IPS-NIHi11 (cell line): ENCODE data around the gene CRYGB.

Experiments
- DNase-seq: peaks from one replicate; pipeline ENCODE4 v3.0.0; 2012; ENCODE audit warnings: mixed read lengths, low spot score

Gene CRYGB, protein sequence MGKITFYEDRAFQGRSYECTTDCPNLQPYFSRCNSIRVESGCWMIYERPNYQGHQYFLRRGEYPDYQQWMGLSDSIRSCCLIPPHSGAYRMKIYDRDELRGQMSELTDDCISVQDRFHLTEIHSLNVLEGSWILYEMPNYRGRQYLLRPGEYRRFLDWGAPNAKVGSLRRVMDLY

GRCh38 chr2:208146006-208146405, at the start of gene CRYGB:
Gene CRYGB, minus strand, starts transcription at chr2:208146158. Its CDS starts 38 bp downstream, at chr2:208146120.
- no peak for DNase-seq

DNA sequence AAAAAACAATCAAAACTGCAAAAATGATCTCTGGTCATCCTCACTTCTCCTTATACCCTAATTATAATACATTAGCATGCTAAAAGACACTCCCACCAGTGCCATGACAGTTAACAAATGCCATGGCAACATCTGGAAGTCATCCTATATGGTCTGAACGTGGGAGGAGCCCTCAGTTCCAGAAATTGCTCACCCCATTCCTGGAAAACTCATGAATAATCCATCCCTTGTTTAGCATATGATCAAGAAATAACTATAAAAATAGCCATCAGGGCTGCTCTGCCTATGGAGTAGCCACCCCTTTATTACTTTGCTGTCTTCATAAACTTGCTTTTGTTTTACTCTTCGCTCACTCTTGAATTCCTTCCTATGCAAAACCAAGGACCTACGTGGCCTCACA, 49.6 kb upstream of the CRYGB start:
- no peak for DNase-seq

- DNase-seq = no peak
These were observed 46.8 kb upstream of the CRYGB start for GRCh38 chr2:208192611-208193236.

DNA sequence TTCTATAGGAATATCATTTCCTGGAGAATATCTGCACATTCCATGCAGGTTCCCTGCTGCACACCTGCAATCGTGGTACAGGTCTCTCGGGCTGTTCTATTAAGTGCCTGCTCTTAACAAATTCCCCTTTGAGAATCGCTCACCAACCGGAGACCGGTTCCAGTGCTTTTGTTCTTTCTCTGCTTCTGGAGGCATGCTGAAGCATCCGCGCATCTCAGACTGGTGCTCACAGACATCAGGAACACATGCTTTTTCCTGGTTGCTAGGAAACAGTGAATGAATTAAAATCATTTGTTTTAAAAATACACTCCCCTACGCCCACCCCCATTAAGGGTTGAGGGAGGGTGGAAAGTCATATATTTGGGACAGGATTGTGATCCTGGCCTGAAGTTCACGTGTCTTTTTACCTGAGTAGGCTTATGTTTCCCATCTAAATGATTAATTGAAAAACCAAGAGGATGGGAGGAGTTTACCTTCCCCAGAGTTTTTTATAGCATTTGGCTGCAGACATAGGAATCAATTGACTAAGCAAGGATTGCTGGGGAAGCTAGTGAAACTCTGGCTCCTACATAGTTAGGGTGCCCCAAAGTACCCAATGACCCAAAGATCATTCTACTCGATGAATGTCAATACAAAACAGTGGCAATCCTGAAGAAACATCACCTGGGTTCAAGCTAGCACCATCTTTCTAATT, 44.0 kb upstream of the CRYGB start, which contains the start of gene C2orf80:
TSS of gene C2orf80 (minus strand) at position 221 of the 694 bp plus-strand sequence. CDS start 3,044 bp downstream, outside the sequence.
- DNase-seq = no peak

DNA sequence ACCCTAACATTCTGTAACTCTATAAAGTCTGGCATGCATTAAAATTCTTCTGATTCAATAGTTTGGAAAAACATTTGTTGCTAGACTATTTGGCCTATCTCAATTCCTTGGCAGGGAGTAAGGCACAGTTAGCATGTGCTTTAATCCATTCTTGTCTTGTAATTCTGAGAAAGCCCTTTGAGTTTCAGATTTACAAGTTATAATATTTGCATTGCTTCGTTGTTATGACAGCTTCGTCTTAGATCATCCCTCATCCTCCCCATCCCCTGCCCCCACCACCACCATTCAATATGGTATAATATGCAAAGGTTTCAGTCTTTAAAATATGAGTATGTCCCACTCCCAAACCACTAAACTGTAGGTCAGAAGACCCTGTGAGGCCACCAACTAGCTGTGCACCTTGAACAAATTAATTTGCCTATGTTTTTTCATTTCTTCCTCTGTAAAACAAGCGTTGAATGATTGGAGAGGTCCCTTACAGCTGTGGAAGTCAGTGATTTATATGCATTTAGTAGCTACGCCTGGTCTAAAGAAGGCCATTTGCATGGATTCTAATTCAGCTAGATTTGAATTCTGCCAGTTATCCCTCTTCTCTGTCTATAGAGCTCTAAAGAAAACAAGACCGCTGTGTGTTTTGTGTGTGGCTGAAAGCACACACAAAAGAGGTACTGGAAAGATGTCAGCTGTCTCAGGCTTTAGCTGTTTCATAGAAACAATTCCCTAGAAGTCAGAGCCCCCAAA, 43.3 kb upstream of the CRYGB start:
- DNase-seq = no peak

DNA sequence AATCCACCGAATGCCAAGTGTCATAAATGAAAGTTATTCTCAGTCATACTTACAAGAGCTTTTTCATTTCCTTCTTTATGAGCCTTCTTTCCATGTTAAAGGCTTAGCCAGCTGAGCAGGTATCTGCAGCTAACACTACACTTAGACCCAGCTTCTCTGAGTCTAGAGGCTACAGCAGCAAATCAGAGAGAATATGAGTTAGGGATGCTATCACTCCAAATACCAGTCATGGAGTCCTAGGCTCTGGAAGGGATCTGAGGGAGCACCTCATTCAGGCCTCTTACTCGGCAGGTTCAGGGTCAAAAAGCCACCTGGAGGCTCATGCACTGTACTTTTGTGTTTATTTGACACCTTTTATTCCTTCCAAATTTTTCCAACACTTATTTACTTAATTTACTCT, 40.9 kb upstream of the CRYGB start:
- no peak for DNase-seq

- DNase-seq = no peak
These were observed 40.5 kb upstream of the CRYGB start for GRCh38 chr2:208186465-208186864.

GRCh38 chr2:208183972-208184705, 38.2 kb upstream of the CRYGB start:
- DNase-seq = no peak

DNA sequence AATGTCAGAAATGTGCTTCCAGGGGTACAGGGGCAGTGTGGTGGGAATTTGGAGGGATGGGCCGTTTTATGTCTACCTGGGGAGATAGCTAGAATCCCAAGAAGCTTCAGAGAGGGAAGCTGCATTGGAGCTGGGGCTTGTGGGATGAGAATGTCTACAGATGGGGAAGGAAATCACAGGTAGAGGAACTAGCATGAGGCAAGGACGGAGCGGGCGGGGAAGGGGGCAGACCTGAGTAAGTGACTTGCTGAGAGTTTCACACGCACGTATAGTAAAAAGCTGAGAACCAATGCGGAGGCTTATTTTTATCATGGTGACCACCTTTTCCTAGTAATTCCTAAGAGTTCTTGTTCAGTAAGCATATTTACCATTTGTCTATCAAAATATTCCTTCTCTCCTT, 37.6 kb upstream of the CRYGB start:
- no peak for DNase-seq

- no peak for DNase-seq
These were observed 36.9 kb upstream of the CRYGB start for GRCh38 chr2:208182835-208183234.

GRCh38 chr2:208179028-208179609, 33.2 kb upstream of the CRYGB start:
- no peak for DNase-seq

DNA sequence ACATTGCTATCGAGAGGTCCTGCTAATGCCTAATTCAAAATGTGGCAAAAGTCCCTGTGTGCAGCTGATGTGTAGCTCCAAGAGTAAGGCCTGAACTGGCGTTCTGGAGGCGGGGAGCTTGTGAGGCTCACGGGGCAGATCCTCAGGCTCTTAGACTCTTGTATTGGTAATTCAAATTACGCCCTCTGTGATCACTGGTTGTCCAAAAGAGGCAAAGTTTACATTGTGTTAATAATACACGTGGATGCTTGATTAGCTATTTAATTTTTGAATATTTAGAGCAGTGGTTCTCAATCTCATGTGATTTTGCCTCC, 29.8 kb upstream of the CRYGB start:
- DNase-seq = no peak

DNA sequence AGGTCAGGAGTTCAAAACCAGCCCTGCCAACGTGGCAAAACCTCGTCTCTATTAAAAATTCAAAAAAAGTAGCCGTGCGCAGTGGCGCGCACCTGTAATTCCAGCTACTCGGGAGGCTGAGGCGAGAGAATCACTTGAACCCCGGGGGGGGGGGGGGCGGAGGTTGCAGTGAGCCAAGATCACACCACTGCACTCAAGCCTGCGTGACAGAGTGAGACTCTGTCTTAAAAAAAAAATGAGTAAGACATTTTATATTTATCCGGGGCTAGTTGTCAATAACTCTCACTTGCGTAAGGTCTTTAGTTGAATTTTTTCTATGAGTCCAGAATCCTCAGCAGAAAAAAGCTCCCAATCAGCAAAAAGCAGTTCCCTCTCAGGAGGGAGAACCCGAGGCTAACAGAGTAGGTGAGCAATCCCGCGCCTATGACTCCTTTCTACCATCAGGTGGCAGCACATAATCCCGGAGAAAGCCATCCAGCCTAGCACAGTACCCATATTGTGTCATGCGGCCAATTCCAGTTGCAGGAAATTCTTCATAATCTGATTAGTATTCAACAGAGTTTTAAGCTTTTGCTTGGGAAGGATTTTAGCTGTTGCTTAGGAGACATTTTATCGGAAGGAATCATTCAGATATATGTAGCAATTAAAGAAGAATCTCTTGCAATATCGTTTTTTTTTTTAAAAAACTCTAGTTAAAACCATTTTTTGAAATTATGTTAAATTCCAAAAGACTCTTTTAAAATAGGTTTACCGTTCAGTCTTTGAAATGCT, 29.3 kb upstream of the CRYGB start:
- peak; percentile 80 for DNase-seq

GRCh38 chr2:208174144-208174543, 28.2 kb upstream of the CRYGB start:
- no peak for DNase-seq

GRCh38 chr2:208172125-208172524, 26.2 kb upstream of the CRYGB start:
- no peak for DNase-seq

DNA sequence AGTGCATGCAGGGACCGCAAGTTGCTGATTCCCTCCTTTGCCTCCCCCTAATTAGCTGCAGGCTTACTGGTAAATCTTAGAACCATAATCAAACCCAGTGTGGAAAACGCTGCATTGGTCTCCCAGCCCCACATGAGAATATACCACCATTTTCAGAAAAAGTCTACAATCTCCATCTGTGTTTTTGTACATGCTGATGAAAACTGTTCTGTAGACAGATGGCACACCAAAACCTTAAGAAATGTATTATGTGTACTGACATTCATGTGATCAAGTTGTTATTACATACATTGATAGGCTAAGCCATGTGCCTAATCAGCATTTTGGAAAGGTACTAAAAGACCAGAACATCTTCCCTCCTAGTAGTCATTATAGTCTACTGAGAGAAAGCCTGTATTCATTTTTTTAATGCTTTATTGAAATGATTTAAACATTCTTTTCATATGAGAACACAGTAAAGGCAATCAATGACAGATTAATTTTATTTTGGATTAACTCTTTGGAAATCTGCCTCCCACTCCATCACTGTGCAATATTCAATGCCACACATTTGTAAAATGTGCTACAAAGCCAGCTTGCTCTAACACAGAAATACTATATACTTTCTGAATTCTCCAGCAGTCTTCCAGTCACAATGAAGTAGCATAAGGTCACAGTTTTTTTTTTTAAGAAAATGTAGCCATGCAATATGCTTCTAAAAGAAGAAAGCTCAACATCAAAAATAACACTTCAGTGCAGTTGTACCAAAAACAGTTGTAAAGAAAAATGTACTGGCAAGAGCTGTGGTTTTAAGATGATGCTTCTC, 19.2 kb upstream of the CRYGB start:
- no peak for DNase-seq

DNA sequence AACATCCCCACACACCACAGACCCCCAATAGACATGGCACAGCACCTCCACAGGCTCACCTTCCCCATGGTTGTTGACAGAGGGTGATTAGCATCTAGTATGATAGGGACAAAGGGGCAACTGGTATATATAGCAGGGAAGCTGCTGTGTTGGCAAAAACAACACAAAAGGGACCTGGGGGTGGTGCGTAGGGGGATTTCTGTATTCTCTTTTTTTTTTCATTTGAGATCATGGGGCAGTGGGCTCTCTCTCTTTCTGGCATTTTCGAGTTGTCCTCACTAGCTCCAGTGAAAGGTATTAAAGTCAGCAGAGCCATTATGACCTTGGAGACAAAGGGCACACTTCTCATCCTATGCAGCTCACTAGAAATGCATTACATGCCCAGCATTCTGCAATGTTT, 17.5 kb upstream of the CRYGB start, which contains the start of gene CRYGA:
TSS of gene CRYGA (minus strand) at position 101 of the 400 bp plus-strand sequence. CDS start at position 68, 33 bp downstream.
- DNase-seq = no peak

DNA sequence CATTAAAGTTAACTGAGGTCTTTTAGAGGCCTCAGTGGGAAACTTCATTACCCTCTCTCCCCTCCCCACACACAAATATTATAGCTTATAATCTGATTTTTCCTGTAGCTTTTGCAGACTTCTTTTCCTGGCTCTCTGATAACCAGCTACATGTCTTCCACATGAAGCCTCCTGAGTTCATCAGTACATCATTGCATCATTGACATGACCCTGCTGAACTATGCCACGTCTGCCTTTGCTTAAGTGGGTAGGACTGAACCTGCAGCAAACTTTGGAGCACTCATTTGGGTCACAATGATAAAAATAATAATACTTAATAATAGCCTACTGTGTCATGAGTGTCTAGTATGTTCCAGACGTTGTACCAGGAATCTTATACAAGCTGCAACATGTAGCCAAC, 10.5 kb upstream of the CRYGB start:
- DNase-seq = no peak

DNA sequence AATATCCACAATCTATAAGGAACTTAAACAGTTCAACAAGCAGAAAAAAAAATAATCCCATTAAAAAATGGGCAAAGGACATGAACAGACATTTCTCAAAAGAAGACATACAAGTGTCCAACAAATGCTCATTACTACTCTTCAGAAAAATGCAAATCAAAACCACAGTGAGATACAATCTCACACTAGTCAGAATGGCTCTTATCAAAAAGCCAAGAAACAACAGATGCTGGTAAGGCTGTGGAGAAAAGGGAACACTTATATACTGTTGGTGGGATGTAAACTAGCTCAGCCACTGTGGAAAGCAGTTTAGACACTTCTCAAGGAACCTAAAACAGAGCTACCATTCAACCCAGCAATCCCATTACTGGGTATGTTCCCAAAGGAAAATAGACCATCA, 7.2 kb upstream of the CRYGB start:
- no peak for DNase-seq

DNA sequence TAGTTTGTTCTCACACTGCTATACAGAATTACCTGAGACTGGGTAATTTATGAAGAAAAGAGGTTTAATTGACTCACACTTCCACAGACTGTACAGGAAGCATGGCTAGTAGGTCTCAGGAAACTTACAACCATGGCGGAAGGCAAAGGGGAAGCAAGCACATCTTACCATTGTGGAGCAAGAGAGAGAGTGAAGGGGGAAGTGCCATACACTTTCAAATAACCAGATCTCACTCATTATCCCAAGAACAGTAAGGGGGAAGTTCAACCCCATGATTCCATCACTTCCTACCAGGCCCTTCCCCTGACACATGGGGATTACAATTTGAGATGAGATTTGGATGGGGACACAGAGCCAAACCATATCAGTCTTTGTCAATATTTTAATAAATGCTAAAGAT, 5.0 kb upstream of the CRYGB start:
- no peak for DNase-seq
